Esophagus muscularis mucosa (tissue), 3 donors: Measurements from ENCODE around the gene MUC21.

Experiments used
- POLR2A ChIP-seq: fragments of 450-650 bp; IDR thresholded peaks from one replicate; pipeline ENCODE4 v1.6.1; 2017; ENCODE audit warnings: antibody characterized with exemption, moderate library complexity, mild to moderate bottlenecking, low read depth
- POLR2AphosphoS5 ChIP-seq, 2 donors: sonication (generic); formaldehyde crosslinking; IDR thresholded peaks; one replicate each; pipeline ENCODE4 v1.6.1; 2017; ENCODE audit warnings: antibody characterized with exemption in 2 of 2
- TF ChIP-seq, protein P1 (sequence below), 3 experiments: fragments of 200-600 bp in 2 of 3; fragments of 450-650 bp in 1 of 3; sonication (generic) in 2 of 3; IDR thresholded peaks; one replicate each; pipeline ENCODE4 v1.5.1; 2017 to 2019; ENCODE audit warnings: antibody characterized with exemption in 3 of 3, mild to moderate bottlenecking in 2 of 3, moderate library complexity in 1 of 3

DNA sequence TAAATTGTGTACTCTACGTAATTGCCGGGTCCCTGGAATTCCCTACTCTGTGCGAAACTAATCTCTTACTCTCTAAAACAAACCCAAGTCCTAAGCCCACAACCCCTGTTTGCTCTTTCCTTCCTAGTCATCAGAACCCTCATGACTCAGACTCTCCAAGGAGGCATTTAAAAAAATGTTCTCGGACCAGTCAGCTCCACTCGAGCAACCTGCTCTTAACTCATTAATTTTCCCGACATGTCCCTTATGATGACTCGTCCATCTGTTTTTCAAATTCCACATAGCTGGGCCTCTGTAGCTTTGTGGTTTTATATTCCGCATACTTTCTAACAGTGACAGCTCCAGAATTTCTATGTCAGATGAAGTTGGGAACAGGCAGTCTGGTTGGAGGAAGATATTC is 24.2 kb downstream of the MUC21 start:
- TF ChIP-seq POLR2A (no peak), POLR2AphosphoS5 (IDR thresholded peaks at IDR 0.05) (no peak)
- TF ChIP-seq, protein P1, sequence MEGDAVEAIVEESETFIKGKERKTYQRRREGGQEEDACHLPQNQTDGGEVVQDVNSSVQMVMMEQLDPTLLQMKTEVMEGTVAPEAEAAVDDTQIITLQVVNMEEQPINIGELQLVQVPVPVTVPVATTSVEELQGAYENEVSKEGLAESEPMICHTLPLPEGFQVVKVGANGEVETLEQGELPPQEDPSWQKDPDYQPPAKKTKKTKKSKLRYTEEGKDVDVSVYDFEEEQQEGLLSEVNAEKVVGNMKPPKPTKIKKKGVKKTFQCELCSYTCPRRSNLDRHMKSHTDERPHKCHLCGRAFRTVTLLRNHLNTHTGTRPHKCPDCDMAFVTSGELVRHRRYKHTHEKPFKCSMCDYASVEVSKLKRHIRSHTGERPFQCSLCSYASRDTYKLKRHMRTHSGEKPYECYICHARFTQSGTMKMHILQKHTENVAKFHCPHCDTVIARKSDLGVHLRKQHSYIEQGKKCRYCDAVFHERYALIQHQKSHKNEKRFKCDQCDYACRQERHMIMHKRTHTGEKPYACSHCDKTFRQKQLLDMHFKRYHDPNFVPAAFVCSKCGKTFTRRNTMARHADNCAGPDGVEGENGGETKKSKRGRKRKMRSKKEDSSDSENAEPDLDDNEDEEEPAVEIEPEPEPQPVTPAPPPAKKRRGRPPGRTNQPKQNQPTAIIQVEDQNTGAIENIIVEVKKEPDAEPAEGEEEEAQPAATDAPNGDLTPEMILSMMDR (IDR thresholded peaks at IDR 0.05): no peak
